HG02943 (cell line): ENCODE results near the gene KCNT1.

ENCODE experiments used
- ATAC-seq: cut with Tn5 transposase; IDR thresholded peaks from one replicate; pipeline ENCODE4 v1.9.1; 2021; ENCODE audit warnings: mild to moderate bottlenecking, low read depth, moderate library complexity; ENCODE audit not compliant: unreplicated experiment

KCNT1 gene

GRCh38 chr9:135761150-135761844 lies 59.3 kb downstream of the KCNT1 start:
- no peak for ATAC-seq

DNA sequence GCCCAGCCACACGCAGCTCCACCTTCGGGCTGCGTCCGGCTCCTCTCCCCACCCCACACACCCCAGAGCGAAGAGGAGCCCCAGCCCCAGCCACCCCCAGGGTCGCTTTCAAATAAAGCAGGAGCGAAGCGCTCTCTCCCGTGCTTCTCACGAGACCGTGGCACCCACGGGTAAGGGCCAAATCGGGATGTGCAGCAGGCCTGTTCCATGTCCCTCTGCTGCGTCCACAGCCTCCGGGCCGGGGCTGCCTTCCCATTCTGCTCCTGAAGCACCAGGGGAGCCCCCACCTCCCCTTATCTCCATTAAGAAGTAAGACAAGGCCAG lies 59.8 kb downstream of the KCNT1 start:
- no peak for ATAC-seq

GRCh38 chr9:135762921-135763320 lies 60.9 kb downstream of the KCNT1 start:
- ATAC-seq, result no peak

GRCh38 chr9:135763716-135764446 lies 61.9 kb downstream of the KCNT1 start:
- no peak for ATAC-seq

DNA sequence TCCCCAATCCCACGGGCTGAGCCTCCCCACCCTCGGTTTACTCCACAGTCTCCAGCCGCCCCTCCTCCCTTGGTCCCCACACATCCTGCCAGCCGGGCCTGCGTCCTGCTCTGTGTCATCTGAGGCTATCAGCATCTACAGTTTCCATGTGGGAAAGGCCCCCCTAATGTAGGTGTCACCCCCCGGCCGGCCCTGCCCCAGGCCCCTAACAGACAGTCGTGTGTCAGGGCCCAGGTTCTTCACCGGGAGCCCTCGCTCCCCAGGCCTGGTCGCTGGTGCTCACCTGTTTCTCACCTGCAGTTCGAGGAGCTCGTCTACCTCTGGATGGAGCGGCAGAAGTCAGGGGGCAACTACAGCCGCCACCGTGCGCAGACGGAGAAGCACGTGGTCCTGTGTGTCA lies 62.7 kb downstream of the KCNT1 start:
- ATAC-seq, result no peak

DNA sequence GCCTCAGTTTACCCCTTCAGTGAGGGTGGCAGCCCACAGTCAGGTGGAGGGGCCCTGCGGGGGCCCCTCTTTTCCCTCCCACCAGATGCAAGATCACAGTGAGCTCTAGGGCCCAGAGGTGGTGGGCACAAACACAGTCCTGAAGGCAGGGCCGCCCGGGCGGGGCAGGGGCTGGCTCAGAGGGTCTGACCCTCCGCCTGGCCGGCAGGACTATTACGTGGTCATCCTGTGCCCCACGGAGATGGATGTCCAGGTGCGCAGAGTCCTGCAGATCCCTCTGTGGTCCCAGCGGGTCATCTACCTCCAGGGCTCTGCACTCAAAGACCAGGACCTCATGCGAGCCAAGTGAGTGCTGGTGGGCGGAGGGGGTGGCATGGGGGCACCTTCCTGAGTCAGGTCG lies 63.4 kb downstream of the KCNT1 start:
- ATAC-seq, result no peak

- ATAC-seq, result no peak
Observed at GRCh38 chr9:135766251-135766650, 64.3 kb downstream of the KCNT1 start.

DNA sequence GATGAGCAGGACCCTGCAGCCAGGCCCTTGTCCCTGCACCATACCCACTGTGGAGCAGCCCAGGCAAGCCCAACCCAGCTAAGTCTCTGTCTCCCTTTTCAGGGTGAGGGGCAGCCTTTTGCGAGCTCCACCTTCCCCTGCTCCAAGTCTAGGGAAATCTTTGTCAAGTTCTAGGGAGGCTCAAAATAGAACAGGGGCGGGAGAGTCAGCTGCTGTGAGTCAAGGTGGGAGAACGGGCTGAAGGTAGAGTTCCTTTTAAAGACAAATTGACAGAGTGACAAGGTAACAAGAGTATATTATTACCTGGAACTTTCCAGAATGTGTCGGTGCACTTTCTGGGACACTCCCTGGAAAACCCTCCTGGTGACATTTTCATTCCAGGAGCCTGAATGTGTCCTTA lies 64.7 kb downstream of the KCNT1 start:
- no peak for ATAC-seq

DNA sequence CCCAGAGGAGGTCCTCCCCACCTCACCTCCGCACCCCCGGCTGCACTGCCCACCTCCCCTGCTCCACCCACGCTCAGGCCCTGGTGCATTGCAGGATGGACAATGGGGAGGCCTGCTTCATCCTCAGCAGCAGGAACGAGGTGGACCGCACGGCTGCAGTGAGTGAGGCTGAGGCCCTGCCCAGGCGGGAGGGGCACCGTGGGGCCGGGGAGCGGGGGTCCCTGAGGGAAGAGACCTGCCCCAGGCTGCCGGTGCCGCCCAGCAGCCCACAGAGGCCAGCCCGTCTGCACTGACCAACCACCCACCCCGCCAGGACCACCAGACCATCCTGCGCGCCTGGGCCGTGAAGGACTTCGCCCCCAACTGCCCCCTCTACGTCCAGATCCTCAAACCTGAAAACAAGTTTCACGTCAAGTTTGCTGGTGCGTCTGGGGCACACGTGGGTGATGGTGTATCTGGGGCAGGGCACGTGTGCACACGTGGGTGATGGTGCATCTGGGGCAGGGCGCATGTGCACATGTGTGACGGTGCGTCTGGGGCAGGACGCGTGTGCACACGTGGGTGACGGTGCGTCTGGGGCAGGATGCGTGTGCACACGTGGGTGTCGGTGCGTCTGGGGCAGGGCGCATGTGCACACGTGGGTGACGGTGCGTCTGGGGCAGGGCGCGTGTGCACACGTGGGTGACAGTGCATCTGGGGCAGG lies 66.7 kb downstream of the KCNT1 start:
- ATAC-seq, result no peak

- no peak for ATAC-seq
Observed at GRCh38 chr9:135769489-135770202, 67.7 kb downstream of the KCNT1 start.

GRCh38 chr9:135770203-135770535 lies 68.2 kb downstream of the KCNT1 start:
- no peak for ATAC-seq

GRCh38 chr9:135770771-135771170 lies 68.8 kb downstream of the KCNT1 start:
- no peak for ATAC-seq

DNA sequence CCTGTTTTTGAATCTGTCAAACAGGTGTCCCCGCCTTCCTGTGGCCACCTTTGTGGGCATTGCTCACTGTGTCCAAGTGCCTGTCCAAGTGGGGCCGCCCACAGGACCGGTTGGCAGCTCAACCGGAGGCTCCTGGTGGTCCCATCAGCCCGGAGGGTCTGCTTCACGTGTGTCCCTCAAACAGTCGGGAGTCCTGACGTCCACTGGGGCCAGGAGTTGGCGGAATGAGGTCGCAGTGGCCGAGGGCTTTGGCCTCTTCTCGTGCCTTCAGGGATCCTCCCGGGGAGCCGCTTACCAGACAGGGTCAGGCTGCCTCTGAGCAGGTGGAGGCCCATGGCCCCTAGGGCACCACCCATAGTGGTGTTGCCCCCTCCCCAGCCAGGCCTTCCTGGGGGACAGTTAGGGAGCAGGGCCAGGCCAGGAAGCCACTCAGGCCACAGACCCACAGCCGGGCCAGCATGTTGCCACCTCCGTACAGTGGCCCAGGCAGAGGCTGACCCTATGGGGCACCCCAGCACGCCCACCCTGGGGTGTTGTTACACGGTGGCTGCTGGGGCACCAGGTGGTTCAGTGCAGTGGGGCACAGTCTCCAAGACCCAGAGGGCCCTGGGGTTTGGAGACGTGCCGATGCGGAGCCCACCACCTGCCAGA lies 69.5 kb downstream of the KCNT1 start:
- no peak for ATAC-seq

- ATAC-seq, result no peak
Observed at GRCh38 chr9:135772056-135772646, 70.2 kb downstream of the KCNT1 start.

DNA sequence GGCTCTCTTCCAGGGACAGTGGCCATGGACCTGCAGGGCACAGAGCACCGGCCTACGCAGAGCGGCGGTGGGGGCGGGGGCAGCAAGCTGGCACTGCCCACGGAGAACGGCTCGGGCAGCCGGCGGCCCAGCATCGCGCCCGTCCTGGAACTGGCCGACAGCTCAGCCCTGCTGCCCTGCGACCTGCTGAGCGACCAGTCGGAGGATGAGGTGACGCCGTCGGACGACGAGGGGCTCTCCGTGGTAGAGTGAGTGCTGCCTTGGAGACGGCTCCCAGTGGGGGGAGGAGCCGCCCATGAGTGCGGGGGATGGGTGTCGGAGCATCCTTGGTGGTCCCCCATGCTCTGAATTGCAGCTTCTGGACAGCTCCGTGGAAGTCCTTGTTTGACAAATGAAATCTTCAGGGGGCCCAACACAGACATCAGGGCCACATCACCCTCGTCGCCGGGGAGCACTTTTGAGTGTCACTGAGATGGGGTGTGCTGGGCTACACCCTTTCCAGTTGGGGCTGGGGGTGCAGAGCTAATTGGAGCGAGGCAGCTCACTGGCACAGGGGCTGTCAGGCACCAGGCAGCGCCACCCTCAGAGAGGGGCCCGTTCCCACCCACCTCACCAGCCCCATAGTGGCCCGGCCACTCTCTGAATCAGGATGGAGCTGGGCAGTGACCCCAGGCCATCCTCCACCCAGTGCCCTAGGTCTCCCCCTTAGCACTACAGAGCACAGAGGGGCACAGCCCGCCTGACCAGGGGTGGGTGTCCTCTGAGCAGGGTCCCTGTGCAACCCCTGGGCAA lies 70.9 kb downstream of the KCNT1 start:
- ATAC-seq, result no peak

- ATAC-seq, result no peak
Observed at GRCh38 chr9:135773530-135774238, 71.7 kb downstream of the KCNT1 start.

GRCh38 chr9:135774239-135774747 lies 72.3 kb downstream of the KCNT1 start:
- ATAC-seq, result no peak

DNA sequence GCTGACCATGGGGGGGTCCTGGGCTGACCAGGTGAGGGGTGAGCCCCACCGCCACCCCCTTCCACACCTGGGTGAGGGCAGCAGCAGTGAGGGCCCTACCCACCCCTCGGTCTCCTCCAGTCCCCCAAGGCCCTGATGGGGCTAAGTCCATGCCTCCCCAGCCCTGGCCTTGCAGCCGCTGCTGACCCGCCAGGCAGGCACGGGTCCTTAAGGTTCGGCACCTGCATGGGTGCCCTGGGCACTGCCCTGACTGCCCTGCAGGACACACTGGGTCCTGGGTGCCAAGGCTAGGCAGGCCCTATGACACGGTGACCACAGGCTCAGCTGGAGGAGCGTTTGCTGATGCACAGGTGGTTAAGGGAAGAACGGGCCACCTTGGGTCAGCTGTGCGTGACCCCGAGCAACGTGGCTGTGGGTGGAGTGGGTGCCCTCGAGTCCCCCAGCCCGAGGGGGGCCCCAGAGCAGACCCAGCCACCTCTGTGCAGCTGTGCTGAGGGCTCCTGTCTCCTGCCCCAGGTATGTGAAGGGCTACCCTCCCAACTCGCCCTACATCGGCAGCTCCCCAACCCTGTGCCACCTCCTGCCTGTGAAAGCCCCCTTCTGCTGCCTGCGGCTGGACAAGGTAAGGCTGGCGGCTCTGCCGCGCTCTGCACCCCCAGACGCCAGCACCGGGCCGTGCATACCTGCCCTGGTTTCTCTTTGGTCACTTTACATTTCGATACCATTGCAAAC lies 73.0 kb downstream of the KCNT1 start:
- ATAC-seq, result no peak
